Activated naive CD8-positive, alpha-beta T cell treated with anti-CD3 and anti-CD28 coated beads, Interleukin-2, amount 50 U/mL, for 24 hours (primary cell): ENCODE measurements around the gene GTPBP10.

ENCODE experiments used
- ATAC-seq: fragments of 150-1000 bp; cut with Tn5 transposase; one replicate; pipeline ENCODE4 v1.10.0; 2021
- DNase-seq: peaks from one replicate; pipeline ENCODE4 v3.0.0; 2021
- H3K27ac Mint-ChIP-seq: one replicate; pipeline ENCODE4 v1.8.0; 2021; ENCODE audit warnings: mild to moderate bottlenecking, mixed read lengths
- H3K27me3 Mint-ChIP-seq: one replicate; pipeline ENCODE4 v1.8.0; 2021; ENCODE audit warnings: mixed read lengths
- H3K36me3 Mint-ChIP-seq: one replicate; pipeline ENCODE4 v1.8.0; 2021; ENCODE audit warnings: low read depth, mixed read lengths
- H3K4me1 Mint-ChIP-seq: one replicate; pipeline ENCODE4 v1.8.0; 2021; ENCODE audit warnings: mixed read lengths
- H3K4me3 Mint-ChIP-seq: one replicate; pipeline ENCODE4 v1.8.0; 2021; ENCODE audit warnings: mild to moderate bottlenecking, moderate library complexity, mixed read lengths
- H3K9me3 Mint-ChIP-seq: one replicate; pipeline ENCODE4 v1.8.0; 2021; ENCODE audit warnings: mixed read lengths

GTPBP10 gene

GRCh38 chr7:90432752-90433151 lies 86.2 kb downstream of the GTPBP10 start:
- Mint-ChIP-seq H3K9me3 (peaks cover 2% of the 10 kb centered on the region), H3K27me3 (peaks cover 15% of the 10 kb centered on the region), H3K4me1 (no peaks in the 10 kb centered on the region), H3K36me3 (no peaks in the 10 kb centered on the region), H3K27ac (no peak overlapping the region), H3K4me3 (no peak overlapping the region)
- DNase-seq = no peak
- no peak for ATAC-seq

DNA sequence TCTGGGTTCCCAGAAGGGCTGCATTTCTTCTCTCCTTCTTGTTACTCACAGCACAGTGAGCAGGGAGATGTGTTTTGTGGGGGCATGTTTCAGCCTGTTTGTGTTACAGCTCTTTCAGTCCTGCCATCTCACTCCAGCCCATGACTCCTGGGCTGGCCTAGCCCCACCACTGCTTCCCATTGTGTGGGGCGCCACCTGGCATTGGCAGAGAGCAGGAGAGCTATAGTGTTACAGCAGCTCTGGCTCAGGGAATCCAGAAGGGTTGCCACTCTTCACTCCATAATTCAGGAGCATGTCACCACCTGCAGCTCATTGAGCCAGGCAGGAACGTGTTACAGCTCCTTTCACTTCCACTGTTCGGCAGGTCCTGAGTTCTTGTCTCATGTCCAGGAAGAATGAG lies 86.7 kb downstream of the GTPBP10 start:
- Mint-ChIP-seq H3K9me3 (peaks cover 4% of the 10 kb centered on the region), H3K27ac (no peak overlapping the region), H3K27me3 (peaks cover 16% of the 10 kb centered on the region), H3K36me3 (no peaks in the 10 kb centered on the region), H3K4me3 (no peak overlapping the region), H3K4me1 (no peaks in the 10 kb centered on the region)
- DNase-seq (no peak), ATAC-seq (no peak)
